ENCODE data around the gene ZNF502.
A peak's percentile ranks its signal among the peaks of the same experiment; 100 is the strongest.
"Not testable (repeated sequence)": the region's sequence is repeated elsewhere in the genome, so short reads cannot be mapped to it uniquely, and the experiment has no call there.

Gene ZNF502

GRCh38 chr3:44712455-44713075 is at the start of gene ZNF502:
Gene ZNF502 (plus strand): TSS chr3:44712660. CDS start chr3:44720262, 7,602 bp downstream.
- peak; percentile 82 for DNase-seq
- in situ Hi-C loops (cut with HindIII; ENCODE audit: low pct_ligation_motif_present, low pct_unique_long_range_greater_than_20kb, low sequenced_read_pairs) = no loop called here

DNA sequence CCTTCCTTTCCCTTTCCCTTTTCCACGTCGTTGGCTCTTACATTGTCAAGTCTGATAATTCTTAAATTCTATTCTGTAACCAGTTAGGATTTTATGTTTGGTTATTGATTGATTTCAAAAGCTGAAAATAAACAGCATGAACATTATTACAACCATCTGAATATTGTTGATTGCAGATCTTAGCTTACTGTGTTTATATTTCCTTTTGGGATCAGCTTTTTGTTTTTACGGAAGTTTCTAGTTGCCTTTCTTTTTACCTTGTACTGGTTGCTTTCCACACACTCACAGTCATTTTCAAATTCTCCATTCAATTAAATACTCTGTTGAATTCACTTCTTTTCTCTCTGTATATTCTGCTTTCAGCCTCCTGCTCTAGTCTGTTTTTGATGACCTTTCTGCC is 47.3 kb upstream of the ZNF502 start:
- in situ Hi-C loops (cut with HindIII; ENCODE audit: low pct_ligation_motif_present, low pct_unique_long_range_greater_than_20kb, low sequenced_read_pairs) = no loop called here
- no peak for DNase-seq

DNA sequence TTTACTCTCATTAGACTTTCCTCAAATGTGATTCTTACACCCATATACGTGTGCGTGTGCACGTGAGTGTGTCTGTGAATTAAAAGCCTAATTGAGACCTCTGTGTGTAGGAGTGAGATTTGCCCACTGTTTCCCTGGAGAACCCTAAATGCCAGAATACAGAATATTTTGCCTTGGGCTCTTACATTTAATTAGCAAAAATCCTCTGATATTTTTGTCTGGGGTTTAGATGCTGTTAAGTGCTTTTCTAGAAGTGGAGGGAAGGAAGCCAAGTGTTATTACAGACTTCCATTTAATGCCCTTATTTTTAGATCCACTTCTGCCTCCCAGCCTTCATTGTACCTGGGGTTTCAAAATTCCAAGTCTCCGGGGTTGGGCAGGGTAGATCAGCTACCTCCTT is 46.1 kb upstream of the ZNF502 start:
- DNase-seq = no peak
- in situ Hi-C loops (cut with HindIII; ENCODE audit: low pct_ligation_motif_present, low pct_unique_long_range_greater_than_20kb, low sequenced_read_pairs) = no loop called here

- in situ Hi-C loops (cut with HindIII; ENCODE audit: low pct_ligation_motif_present, low pct_unique_long_range_greater_than_20kb, low sequenced_read_pairs) = no loop called here
- no peak for DNase-seq
Measured at GRCh38 chr3:44669760-44670159, 42.7 kb upstream of the ZNF502 start.

DNA sequence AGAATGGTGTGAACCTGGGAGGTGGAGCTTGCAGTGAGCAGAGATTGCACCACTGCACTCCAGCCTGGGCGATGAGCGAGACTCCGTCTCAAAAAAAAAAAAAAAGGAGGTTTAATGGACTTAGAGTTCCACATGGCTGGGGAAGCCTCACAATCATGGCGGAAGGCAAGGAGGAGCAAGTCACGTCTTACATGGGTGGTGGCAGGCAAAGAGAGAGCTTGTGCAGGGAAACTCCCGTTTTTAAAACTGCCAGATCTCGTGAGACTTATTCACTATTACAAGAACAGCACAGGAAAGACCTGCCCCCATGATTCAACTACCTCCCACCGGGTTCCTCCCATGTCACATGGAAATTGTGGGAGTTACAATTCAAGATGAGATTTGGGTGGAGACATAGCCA is 39.0 kb upstream of the ZNF502 start:
- DNase-seq; in situ Hi-C loops (cut with HindIII; ENCODE audit: low pct_ligation_motif_present, low pct_unique_long_range_greater_than_20kb, low sequenced_read_pairs): not testable (repeated sequence)

- no peak for DNase-seq
- in situ Hi-C loops (cut with HindIII; ENCODE audit: low pct_ligation_motif_present, low pct_unique_long_range_greater_than_20kb, low sequenced_read_pairs) = no loop called here
Measured at GRCh38 chr3:44674211-44674610, 38.2 kb upstream of the ZNF502 start.

GRCh38 chr3:44678480-44679116 is 33.9 kb upstream of the ZNF502 start:
- in situ Hi-C loops (cut with HindIII; ENCODE audit: low pct_ligation_motif_present, low pct_unique_long_range_greater_than_20kb, low sequenced_read_pairs) = no loop called here
- DNase-seq = no peak

DNA sequence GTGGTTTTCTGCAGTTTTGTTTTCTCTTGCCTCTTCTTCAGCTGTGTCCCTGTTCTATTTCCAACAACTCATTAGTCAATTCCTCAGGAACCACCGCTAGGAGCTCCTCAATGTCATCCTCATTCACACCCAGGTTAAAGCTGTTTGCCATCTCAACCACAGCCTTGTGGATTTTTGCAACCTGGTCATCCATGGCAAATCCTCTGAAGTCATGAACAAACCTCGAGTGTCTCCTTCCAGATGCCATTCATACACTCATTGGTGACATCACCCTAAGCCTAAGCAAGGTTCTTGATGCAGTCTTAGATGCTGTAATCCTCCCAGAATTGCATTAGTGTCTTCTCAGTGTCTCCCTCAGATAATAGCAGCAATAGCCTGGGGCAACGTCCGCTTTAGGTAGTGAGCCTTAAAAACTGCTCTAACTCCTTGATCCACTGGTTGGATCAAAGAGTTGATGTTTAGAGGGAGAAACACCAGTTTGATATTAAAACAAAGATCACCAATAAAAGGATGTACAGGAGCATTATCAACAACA is 31.5 kb upstream of the ZNF502 start:
- in situ Hi-C loops (cut with HindIII; ENCODE audit: low pct_ligation_motif_present, low pct_unique_long_range_greater_than_20kb, low sequenced_read_pairs) = no loop called here
- DNase-seq = no peak

DNA sequence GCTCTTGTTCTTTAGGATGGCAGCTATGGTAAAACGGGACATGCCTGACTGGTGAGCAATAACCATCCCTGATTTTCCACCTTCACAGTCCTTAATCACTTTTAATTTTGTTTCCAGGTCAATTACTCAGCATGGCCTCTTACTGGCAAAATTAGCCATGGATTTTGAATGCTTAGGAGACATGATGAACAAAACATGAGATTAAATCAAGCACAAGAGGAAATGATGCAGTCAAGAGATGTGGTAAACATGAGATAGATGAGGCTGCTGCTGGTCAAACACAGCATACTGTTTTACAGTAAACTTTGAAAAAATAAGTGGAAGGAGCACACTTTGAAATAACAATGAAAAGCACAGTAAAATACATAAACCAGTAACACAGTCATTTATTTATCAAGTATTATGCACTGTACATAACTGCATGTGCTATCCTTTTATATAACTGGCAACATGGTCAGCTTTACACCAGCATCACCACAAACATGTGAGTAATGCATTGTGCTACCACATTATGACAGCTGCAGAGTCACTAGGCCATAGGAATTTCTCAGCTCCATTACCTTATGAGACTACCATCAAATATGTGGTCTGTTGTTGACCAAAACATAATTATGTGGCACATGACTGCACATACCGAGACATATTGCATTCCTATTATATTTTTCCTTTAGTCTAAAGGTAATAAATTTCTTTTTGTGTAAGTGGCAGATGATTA is 30.1 kb upstream of the ZNF502 start:
- DNase-seq = no peak
- in situ Hi-C loops (cut with HindIII; ENCODE audit: low pct_ligation_motif_present, low pct_unique_long_range_greater_than_20kb, low sequenced_read_pairs) = no loop called here

DNA sequence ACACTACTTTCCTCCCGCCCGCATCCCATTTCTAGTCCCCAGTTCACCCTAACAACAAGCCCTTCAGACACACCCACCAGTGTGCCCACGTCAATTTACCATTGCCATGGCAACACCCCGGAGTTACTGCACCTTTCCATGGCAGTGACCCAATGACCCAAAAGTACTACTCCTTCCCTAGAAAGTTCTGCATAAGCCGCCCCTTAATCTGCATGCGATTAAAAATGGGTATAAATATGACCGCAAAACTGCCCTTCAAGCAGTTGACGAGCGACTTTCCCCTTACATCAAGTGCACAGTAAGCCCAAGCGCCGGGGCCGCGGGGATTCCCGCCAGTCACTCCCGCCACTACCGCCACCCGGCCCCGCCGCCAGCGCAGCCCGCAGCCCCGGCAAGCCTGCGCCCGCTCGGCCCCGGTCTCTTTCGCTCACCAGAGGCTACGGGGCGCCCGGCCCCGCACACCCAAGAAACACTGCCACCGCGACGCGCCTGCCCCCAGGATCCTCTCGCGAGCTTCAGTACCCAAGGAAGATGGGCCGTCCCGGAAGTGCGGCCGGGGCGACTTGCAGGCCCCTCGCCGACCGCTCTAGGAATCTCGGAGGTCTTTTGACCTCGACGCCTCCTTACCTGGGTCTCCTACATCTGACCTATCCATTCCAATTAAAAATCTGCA is 27.2 kb upstream of the ZNF502 start:
- DNase-seq = no peak
- in situ Hi-C loops (cut with HindIII; ENCODE audit: low pct_ligation_motif_present, low pct_unique_long_range_greater_than_20kb, low sequenced_read_pairs) = no loop called here

- DNase-seq = no peak
- in situ Hi-C loops (cut with HindIII; ENCODE audit: low pct_ligation_motif_present, low pct_unique_long_range_greater_than_20kb, low sequenced_read_pairs) = no loop called here
Measured at GRCh38 chr3:44687898-44688297, 24.6 kb upstream of the ZNF502 start.

GRCh38 chr3:44721231-44722102 is 9.0 kb downstream of the ZNF502 start:
- in situ Hi-C loops (cut with HindIII; ENCODE audit: low pct_ligation_motif_present, low pct_unique_long_range_greater_than_20kb, low sequenced_read_pairs) = no loop called here
- peak; percentile 12 for DNase-seq

DNA sequence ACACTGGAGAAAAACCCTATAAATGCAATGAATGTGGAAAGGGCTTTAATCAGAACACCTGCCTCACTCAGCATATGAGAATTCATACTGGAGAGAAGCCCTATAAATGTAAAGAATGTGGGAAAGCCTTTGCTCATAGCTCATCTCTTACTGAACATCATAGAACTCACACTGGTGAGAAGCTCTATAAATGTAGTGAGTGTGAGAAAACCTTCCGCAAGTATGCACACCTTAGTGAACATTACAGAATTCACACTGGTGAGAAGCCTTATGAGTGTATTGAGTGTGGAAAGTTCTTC is 9.6 kb downstream of the ZNF502 start:
- in situ Hi-C loops (cut with HindIII; ENCODE audit: low pct_ligation_motif_present, low pct_unique_long_range_greater_than_20kb, low sequenced_read_pairs) = no loop called here
- DNase-seq = no peak

- DNase-seq = peak; percentile 85
- in situ Hi-C loops (cut with HindIII; ENCODE audit: low pct_ligation_motif_present, low pct_unique_long_range_greater_than_20kb, low sequenced_read_pairs) = no loop called here
Measured at GRCh38 chr3:44729384-44729910, 17.0 kb downstream of the ZNF502 start, which contains the start of gene ZNF501. Gene ZNF501 (plus strand): TSS chr3:44729635. CDS start chr3:44734422, 4,787 bp downstream.

DNA sequence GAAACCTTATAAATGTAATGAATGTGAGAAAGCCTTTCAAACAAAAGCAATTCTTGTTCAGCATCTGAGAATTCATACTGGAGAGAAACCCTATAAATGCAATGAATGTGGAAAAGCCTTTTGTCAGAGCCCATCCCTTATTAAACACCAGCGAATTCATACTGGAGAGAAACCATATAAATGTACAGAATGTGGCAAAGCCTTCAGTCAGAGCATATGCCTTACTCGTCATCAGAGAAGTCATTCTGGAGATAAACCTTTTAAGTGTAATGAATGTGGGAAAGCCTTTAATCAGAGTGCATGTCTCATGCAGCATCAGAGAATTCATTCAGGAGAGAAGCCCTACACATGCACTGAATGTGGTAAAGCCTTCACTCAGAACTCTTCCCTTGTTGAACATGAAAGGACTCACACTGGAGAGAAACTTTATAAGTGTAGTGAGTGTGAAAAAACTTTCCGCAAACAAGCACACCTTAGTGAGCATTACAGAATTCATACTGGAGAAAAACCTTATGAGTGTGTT is 22.2 kb downstream of the ZNF502 start:
- no peak for DNase-seq
- in situ Hi-C loops (cut with HindIII; ENCODE audit: low pct_ligation_motif_present, low pct_unique_long_range_greater_than_20kb, low sequenced_read_pairs) = no loop called here

GRCh38 chr3:44761101-44761423 is 48.6 kb downstream of the ZNF502 start:
- in situ Hi-C loops (cut with HindIII; ENCODE audit: low pct_ligation_motif_present, low pct_unique_long_range_greater_than_20kb, low sequenced_read_pairs) = no loop called here
- DNase-seq = peak; percentile 1

DNA sequence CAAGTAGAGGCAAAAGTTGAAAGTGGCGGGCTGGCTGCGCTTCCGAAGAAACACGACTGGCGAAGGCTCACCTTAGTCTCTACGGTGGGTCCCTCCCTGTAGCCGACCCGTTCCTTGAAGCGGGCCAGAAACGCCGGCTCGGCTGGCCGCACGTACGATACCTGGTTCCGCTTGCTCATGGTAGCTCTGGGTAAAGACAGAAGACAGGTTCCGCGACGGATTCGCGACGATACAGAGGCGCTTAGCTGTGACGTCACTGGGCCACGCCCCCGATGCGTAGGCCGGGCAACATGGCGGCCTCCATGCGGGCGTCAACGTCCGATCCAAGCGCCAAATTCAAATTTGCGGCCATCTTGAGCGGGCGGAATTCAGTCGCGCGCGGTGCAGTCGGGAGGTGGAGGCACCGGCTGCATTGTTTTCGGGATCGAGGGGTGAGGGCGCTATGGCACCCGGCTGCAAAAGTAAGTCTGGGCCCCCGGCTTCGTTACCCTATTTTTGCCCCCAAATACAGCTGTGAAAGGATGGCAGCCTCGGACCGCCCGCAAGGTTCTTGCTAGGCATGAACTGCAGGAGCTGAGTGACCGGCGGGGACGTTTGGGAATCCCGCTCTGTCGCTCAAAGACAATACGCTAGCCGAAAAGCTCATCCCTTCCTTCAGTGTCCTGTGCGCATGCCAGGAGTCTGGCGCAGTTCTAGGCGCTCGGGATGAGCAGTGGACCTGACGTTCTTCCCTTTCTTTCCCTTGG is 49.1 kb downstream of the ZNF502 start, which contains the start of the genes KIAA1143 and KIF15:
KIAA1143 (minus strand) TSS at position 196 of the 746 bp plus-strand sequence; CDS start at position 179, 17 bp downstream.
KIF15 (plus strand) TSS at position 371 of the 746 bp plus-strand sequence; CDS start at position 443, 72 bp downstream.
- in situ Hi-C loops (cut with HindIII; ENCODE audit: low pct_ligation_motif_present, low pct_unique_long_range_greater_than_20kb, low sequenced_read_pairs) = no loop called here

More for the DNA sequence above, 49.1 kb downstream of the ZNF502 start, which contains the start of the genes KIAA1143 and KIF15:
- peak; percentile 94 for DNase-seq

Data from ACHN (cell line).